Measurements from ENCODE around the gene PARD6G.

PARD6G gene

DNA sequence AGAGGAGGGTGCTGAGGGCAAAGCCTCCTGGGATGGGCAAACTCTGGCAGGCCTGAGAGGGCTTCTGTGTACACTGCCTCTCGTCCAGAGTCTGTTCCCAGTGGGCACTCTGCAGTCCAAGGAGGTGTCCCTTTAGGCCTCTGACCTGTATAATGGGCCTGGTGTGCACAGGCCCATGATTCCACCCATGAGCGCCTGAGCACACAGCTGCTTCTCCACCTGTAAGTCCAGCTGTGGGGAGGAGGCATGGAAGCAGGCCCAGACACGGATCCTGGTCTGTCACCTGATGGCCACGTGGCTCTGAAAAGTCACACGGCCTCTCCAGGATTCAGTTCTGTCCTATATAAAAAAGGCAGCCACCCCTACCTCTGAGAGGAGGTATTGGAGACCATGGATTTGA lies 57.0 kb downstream of the PARD6G start:
- DNase-seq (ENCODE audit: low read depth in 3 of 3), result no peak

DNA sequence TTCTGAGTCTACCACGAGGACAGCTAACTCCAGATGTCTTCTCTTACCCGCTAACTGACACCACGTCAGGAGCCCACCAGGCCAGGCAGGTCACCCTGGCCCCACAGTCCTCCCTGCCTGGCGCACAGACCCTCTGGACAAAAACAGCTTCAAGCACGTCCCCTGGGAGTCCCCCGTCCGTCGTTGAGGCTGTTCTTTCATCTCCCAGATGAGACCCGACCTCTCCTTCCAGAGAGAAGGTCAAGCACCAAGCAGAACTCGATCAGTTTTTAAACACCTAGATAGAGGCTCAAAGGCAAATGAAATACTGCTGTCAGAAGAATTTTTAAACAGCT lies 57.8 kb downstream of the PARD6G start:
- no peak for DNase-seq (ENCODE audit: low read depth in 3 of 3)

DNA sequence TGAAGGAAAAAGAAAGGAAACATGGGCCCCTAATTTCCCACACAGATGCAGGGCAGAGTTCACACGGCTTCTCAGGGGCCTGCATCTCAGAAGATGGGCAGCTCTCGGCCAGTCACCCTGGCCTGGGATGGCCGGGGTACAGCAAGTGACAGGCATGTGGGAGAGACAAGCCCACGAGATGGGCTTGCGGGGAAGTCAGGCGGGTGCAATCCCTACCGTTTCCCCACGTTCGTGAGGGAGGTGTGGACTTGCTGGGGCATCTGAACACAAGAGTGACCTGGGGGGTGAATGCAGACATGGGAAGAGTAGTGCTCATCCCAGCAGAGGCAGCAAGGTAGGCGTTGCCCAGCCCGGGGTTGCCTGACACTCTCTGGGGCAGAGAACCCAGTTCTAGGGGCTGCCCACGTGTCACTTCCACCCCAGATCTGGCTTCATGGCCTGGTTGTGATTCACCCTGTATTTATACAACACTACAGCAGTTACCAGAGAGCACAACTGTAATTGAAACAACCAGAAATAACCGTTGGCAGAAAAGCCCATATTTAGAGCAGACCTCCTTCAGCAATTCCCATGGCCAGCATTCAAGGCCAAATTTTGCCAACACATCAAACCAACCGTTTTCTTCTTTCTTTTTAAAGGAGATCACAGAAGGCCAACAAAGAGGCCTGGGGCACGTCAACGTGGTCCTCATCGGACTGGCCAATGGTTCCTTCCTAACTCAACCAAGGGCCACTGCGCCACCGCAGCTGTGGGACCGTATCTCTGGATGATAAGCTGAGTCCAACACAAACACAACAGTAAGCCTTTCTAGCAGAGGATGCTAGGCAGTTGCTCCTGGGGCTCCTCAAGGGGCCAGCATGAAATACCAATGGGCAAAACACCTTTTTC lies 58.4 kb downstream of the PARD6G start:
- DNase-seq (ENCODE audit: low read depth in 3 of 3), result no peak

DNA sequence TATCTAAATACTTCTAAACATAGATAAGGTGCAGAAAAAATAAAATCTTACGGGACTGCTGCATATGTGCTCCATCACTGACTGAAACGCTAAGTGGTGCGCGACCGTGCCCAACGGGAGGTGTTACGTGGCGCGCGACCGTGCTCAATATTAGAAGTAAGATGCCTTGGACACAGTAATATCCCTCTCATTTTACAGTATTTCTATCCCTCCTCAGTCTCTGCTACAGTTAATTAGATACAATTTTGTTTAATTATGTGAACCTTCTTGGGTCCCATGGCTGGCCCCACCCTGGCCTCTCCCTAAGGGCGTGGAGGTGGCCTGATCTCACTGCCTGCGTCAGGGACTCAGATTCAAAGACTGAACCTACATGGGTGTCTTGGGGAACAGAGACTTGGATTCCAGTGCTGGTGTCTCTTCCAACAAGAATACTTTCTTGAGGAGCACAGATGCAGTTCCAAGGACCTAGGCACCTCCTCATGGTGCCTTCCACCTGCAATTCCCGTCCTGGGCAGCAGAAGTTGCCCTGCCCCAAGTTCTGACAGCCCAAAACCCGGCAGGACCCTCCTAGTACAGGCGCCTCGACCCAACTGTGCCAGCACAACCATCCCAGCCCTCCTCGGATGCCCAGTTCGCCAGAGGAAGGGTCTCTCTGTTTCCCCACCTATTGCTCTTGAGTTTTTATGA lies 59.2 kb downstream of the PARD6G start:
- no peak for DNase-seq (ENCODE audit: low read depth in 3 of 3)

DNA sequence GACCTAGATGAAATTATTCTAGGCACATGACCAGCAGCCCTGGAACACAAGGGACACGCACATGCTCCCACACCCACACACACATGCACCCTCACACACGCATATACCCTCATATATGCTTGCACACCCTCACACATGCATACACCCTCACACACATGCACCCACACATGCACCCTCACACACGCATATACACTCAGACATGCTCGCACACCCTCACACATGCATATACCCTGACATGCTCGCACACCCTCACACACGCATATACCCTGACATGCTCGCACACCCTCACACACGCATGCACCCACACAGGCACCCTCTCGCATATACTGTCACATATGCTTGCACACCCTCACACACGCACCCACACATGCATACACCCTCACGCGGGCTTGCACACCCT lies 61.8 kb downstream of the PARD6G start:
- DNase-seq (ENCODE audit: low read depth in 3 of 3), result no peak

DNA sequence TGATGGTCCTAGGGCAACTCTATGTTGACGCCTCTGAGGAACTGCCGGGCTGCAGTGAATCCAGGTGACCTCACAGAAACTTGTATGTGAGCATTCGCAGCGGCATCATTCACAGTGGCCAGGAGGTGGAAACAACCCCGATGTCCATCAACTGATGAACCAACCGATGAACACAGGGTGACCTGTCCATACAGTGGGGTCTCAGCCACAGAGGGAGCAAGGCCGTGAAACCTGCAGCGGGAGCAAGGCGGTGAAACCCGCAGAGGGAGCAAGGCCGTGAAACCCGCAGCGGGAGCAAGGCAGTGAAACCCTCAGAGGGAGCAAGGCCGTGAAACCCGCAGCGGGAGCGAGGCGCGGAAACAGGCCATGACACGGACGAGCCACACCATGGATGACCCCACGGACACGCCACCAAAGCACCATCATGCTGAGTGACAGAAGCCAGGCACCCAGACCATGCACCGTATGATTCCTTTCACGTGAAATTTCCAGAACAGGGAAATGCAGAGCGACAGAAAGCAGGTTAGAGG lies 63.0 kb downstream of the PARD6G start:
- no peak for DNase-seq (ENCODE audit: low read depth in 3 of 3)

DNA sequence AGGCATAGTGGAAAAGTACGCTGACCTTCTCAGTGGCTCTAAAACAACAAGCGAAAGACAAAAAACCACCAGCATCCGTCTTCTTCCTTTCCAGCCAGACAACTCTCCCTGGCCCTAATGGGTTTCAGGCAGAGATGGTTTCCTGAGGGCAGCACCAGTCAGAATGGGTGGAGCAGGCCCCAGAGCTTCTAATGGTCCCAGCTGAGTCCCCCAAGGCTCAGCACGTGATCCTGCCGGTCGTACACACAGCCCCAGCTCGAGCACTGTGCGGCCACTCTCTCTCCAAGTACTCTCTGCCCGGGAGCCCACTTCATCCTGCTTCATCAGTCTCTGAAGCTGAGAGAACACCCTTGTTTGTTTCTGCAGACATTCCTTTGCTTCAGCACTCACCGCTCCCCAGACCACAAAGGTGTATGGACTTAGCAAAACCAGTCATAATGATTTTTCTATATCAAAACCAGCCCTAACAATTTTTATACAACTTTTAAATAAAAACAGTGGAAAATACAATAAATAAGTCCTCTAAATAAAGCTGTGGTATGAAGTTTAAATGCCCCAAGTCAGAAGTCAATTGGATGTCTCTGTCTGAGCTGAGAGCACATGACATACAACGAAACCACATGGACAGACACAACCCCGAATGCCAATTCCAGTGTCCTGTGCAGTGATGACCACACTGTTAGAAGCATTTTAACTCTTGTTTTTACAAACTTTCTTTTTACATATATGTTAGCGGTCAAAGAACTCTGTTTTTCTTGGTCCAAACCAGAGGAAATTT lies 63.9 kb downstream of the PARD6G start:
- no peak for DNase-seq (ENCODE audit: low read depth in 3 of 3)

DNA sequence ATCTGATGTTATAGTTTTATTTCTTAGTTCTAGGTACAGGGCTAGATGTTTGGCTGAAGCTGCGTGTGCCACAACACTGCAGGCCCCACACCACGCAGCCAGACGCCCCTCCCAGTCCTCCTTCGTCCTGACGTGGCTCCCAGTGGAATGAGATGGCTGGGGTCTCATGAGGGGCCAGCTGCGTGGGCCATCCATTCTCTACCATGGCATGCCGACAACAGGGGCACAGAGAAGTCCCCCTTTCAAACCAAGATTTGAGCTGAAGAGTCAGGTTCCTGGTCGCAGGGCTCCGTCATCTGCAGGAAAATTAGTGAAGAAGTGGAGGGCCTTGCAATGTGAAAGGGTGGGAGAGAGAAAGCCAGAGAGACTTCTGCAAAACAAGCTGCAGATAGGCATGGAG lies 64.5 kb downstream of the PARD6G start:
- DNase-seq (ENCODE audit: low read depth in 3 of 3), result no peak

DNA sequence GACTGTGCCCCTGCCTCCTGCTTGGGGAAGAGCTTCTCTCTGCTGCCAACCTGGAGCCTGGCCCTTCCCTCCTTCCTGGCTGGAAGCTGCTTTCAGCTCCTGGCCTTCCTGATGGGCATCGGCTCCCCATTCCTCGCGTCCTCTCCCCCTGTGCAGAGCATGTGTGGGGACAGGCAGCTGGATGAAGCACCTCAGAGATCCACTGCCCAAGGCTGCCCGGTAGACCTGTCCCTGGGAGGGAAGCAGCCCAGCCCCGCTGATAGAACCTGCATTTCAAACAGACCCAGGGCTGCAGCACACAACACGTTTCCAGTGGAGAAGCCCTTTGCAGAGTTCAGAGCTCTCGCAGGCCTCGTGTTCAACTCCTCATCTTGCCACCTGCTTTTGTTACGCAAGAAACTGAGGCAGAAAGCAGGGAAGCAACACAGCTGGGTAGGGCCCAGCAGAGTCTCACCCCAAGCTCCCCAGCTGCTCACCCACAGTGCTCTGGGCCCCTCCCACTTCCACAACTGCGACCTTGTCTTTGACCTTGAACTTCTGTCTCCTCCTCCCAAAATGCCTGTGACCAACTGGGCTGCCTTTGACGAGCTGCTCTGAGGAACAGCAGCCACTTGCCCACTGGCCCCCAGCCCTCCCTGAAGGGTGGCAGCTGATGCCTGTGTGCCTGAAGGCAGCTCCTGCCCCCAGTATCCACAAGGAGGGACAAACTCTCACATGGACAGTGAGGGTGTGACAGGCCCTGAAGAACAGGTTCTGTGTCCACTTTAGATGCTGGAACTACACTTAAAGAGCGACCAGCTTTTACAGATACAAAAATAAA lies 65.5 kb downstream of the PARD6G start:
- no peak for DNase-seq (ENCODE audit: low read depth in 3 of 3)

DNA sequence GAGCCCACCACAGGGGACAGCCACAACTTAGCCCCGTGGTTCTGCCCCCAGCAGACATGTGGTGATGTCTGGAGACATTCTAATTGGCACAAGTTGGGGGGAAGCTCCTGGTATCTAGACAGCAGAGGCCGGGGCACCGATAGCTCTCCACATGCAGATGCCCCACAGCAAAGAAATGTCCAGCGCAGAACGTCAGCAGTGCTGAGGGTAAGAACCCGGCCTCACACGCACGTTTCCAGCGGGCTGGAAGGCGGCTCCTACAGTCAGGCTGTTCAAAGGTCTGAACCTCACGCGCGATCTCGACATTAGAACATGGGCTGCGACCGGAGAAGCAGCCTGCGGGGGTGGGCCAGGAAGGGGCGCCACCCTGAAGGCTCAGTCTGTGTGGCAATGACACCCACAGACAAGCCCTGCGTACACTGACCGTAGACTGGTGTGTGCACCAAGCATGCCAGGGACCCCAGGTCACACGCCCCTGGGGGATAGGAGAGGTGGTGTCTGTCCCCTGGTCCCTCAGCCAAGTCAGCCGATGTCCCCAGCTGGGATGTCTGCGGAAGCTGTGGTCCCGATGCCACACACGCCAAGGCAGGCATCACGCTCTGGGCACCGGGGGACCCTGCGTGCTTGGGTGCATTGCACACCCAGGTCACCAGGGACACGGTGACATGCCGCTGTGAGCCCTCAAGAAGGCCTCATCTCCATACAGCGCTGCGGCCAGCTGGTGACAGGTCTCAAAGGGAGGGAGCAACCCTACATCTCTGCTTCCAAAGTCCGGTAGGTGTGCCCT lies 66.3 kb downstream of the PARD6G start:
- DNase-seq (ENCODE audit: low read depth in 3 of 3), result no peak

DNA sequence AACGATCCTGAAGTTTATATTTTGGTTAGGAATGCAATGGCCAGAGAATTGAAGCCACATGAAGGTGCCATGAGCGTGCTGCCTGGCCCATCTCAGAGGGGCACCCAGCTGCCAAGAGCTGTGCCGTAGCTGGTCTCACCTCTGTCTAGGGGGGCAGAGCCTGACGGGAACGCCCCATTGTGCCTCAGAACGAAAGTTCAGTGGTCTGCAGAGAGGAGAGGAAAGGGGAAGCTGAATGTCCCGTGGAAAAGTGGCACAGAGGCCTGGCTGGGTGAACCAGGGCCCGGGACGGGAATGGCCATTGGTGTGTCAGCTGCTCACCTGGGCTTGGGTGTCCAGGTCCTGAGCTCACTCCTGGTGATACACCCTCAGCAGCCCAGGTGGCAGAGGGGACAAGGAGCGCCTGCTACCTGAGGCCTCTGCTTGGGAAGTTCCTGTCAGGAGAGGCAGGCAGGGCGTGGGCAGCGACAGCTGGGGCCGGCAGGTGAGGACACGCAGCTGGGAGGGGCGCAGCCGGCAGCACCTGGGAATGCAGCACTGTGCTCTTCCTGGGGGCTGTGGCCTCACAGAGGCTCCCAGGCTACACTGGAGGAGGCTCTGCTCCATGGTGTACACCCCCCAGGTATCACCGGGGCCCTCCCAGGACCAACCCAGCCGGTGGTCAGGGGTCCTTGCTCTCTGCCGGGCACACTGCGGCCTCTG lies 67.3 kb downstream of the PARD6G start:
- DNase-seq (ENCODE audit: low read depth in 3 of 3), result no peak

DNA sequence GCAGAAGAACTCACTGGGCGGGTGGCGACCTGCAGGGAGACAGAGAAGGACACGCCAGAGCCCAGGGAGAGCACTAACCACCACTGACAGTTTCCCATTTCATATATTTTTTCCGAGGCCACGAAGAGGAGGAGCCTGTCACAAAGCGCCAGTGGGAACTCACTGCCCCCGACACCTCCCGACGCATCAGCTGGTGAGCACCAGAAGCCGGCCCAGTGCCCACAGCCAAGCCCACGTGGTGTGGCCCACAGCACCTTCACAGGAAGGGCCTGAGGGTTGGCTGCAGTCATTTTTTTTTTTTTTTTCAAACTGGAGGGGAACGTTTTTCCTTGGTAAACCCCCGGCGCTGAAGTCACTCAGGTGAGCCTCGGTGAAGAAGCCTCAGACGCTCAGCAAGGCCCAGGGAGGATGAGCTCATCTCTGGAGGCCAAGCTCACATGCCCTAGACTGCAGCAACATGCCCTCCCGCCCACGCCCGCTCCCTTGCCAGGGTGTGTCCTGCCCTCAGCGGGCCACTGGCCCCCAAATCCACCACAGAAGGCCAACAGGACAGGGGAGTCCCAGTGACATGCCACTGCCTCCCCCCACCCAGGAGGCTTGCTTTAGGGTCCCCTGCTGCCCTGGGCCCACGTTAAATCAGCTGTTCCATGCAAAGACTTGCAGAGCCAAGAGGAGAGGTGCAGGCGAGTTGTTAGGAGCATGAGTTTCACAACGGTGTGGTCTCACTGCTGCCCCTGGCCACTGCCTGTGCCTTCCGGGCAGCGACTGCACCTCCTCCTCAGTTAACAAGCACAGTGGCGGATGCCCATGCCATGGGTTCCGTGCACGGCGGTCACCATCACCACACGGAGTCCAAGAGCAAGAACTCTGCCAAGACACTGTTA lies 68.1 kb downstream of the PARD6G start:
- DNase-seq (ENCODE audit: low read depth in 3 of 3), result no peak

DNA sequence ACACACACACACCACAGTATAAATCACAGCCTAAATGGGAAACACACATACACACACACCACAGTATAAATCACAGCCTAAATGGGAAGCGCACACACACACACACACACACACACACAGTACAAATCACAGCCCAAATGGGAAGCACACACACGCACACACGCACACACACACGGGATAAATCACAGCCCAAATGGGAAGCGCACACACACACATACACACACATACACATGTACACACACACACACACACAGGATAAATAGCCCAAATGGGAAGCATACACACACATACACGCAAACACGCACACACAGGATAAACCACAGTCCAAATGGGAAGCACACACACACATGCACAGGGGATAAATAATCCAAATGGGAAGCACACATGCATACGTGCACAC lies 70.2 kb downstream of the PARD6G start:
- no peak for DNase-seq (ENCODE audit: low read depth in 3 of 3)

DNA sequence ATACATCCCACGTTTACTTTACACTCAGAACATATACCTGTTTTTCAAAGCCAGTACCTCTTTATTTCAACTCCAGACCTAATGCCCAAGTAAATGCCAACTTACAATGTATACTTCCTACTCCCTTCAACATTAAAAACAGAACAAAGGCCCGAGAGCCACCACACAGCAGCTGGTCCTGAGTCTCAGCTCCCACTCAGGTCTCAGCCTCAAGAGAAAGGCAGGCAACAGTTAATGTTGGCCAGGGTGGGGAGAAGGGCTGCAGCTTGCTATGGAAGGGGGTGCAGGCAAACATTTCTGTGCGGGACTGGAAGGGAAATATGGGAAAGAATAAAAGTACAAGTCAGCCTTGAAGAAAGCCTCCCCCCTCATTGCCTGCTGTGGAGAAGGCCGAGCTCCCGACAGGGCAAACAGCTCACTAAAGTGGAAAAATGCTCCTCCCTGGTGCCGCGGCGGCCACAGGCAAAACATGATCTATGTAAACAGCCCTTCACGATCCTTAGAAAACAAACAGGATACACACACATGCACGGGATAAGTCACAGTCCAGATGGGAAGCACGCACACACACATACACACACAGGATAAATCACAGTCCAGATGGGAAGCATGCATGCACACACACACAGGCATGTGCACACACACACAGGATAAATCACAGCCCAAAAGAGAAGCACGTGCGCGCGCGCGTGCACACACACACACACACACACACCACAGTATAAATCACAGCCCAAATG lies 70.8 kb downstream of the PARD6G start:
- DNase-seq (ENCODE audit: low read depth in 3 of 3), result no peak

DNA sequence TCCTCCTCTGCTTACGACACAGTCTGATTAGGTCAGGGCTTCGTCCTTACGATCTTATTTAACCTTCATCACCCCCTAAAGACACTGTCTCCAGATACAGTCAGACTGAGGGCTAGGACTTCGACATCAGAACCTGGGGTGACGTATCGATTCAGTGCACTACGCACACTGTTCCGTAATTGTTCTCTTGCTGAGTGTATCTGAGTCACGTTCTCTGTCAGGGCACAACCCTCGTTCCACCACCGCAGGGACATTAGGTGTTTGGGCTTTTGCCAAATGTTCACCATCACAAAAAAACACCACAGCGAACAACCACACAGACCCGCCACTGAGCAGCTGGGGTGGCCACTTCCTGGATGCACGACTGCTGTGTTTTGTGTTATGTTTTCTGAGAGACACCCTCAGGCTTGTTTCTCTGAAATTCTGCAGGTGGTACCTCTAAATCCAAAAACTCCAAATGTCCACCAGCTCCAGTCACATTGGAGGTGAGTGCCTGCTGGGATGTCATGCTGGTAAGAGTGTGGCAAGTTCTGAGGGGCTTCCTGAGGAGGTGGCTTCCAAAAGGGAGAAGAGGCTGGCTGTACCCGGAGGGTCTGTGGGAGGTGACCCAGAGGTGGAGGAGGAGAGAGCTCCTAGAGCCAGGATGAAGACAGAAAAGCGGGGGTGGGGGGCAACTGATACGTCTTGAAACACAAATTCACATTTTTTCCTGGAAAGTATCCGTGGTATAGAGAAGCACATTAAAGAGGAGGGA lies 71.7 kb downstream of the PARD6G start:
- DNase-seq (ENCODE audit: low read depth in 3 of 3), result no peak

DNA sequence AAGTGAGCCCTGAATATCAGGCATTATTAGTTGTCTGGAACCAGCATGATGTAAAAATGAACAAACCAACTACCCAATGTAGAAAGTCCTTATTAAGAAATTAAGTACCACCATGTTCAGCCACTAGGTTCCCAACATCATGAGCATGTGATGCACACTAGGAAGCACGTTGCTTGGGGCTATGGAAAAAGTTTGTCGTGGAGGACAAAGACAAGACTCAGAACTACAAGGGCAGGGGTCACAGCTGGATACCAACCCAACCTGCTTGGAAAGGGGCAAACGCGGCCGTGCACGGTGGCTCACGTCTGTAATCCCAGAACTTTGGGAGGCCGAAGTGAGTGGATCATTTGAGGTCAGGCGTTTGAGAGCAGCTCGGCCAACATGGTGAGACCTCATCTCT lies 74.3 kb downstream of the PARD6G start:
- no peak for DNase-seq (ENCODE audit: low read depth in 3 of 3)

DNA sequence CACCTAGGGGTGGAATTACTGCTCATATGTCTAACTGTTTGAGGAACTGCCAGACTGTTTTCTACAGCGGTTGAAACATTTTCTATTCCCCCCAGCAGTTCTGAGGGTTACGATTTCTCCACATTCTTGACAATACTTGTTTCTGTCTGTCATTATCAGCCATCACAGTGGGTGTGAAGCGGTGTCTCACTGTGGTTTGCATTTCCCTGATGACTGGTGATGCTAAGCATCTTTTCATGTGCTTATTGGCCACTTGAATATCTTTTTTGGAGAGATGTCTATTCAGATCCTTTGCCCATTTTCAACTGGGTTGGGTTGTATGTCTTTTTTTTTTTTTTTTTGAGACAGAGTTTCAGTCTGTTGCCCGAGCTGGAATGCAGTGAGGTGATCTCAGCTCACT lies 75.3 kb downstream of the PARD6G start:
- DNase-seq (ENCODE audit: low read depth in 3 of 3), result no peak
